Left ventricle myocardium inferior (tissue), 1 donor: Measurements from ENCODE around the gene FIGN. TPM values are rescaled to one million over a fixed set of nuclear protein-coding genes. Genes with fewer than 3 reads are reported as not detected.

ENCODE experiments used
- DNase-seq: peaks from one replicate; pipeline ENCODE4 v3.0.0-alpha.2; 2020
- H3K27ac ChIP-seq: fragments of 200-600 bp; replicated peaks from 2 replicates; pipeline ENCODE4 v1.8.0; 2021
- H3K27me3 ChIP-seq: fragments of 200-600 bp; 2 replicates; pipeline ENCODE4 v1.8.0; 2021; ENCODE audit warnings: low read depth
- H3K36me3 ChIP-seq: fragments of 200-600 bp; 2 replicates; pipeline ENCODE4 v1.8.0; 2021
- H3K4me1 ChIP-seq: fragments of 200-600 bp; 2 replicates; pipeline ENCODE4 v1.8.0; 2021
- H3K4me3 ChIP-seq: fragments of 200-600 bp; 2 replicates; pipeline ENCODE4 v1.8.0; 2021; ENCODE audit warnings: mild to moderate bottlenecking, moderate library complexity
- H3K9me3 ChIP-seq: fragments of 200-600 bp; replicated peaks from 2 replicates; pipeline ENCODE4 v1.8.0; 2021
- intact Hi-C: fragments of 100-400 bp; cut with micrococcal nuclease; formaldehyde crosslinking; loops from one replicate; pipeline ENCODE4 v1.11.0; 2022
- total RNA-seq: library from RNA; stranded (reverse); fragmentation: NEBNext Ultra II Directional; extraction: Animal tissue kit (Norgen Biotek cat#: 25700); gene quantifications from one replicate; pipeline ENCODE4 v1.2.1, GENCODE V29; 2021
- TF ChIP-seq, protein P1 (sequence below): fragments of 200-600 bp; IDR thresholded peaks from 2 replicates; pipeline ENCODE4 v1.8.0; 2021; ENCODE audit warnings: antibody characterized with exemption, mild to moderate bottlenecking, borderline replicate concordance
- donor health status: DM: no; HTN: yes; CAD: no; lungs with severe emphysema.

FIGN gene
- total RNA-seq, 1 donor from 2014 or later: 12.9 TPM

DNA sequence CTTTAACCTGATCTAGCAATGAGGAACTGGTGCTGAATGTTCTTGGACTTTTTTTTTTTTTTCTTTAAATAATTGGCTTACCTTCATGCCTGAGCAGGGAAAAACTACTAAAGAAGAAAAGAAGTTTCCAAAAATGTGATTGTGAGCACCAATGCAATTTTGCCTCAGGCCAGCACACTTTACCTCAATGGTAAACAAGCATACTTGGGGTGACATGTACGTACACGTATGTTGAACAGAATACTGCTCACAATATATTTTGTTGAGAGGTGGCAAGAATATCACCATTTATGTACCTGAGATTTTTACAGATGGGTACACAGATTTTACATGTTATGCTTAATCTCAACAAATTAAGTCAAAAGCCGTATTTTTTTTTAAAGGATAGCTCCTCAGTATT lies 144.3 kb downstream of the FIGN start:
- no peaks in the 10 kb centered on the region for H3K36me3 ChIP-seq
- TF ChIP-seq, protein P1, sequence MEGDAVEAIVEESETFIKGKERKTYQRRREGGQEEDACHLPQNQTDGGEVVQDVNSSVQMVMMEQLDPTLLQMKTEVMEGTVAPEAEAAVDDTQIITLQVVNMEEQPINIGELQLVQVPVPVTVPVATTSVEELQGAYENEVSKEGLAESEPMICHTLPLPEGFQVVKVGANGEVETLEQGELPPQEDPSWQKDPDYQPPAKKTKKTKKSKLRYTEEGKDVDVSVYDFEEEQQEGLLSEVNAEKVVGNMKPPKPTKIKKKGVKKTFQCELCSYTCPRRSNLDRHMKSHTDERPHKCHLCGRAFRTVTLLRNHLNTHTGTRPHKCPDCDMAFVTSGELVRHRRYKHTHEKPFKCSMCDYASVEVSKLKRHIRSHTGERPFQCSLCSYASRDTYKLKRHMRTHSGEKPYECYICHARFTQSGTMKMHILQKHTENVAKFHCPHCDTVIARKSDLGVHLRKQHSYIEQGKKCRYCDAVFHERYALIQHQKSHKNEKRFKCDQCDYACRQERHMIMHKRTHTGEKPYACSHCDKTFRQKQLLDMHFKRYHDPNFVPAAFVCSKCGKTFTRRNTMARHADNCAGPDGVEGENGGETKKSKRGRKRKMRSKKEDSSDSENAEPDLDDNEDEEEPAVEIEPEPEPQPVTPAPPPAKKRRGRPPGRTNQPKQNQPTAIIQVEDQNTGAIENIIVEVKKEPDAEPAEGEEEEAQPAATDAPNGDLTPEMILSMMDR: no peak
- H3K9me3 ChIP-seq: no peaks in the 10 kb centered on the region
- no peak overlapping the region for H3K4me3 ChIP-seq
- intact Hi-C loops: no loop called here
- H3K27me3 ChIP-seq: no peaks in the 10 kb centered on the region
- DNase-seq: no peak
- H3K4me1 ChIP-seq: peaks cover 11% of the 10 kb centered on the region
- no peak overlapping the region for H3K27ac ChIP-seq

DNA sequence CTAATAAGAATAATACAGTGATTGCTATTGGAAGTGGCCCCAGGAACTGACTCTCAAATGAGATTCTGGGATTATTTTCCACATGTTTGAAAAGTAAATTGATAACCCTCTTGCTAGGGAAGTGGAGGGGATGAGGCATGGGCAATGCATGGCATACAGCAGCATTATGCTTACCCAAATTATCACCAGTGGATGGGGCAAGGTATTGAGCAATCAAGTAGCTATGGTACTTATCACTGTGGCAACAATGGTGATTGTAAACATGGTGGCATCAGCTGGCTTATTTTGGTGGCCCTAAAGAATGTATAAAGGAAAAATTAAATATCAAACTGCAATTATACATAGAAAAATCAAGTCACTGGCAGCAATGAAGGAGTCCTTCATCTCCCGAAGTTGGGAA lies 155.1 kb downstream of the FIGN start:
- DNase-seq: no peak
- intact Hi-C loops: no loop called here
- Histone ChIP-seq H3K4me3 (no peak overlapping the region), H3K27ac (no peak overlapping the region), H3K27me3 (no peaks in the 10 kb centered on the region), H3K36me3 (no peaks in the 10 kb centered on the region), H3K9me3 (no peaks in the 10 kb centered on the region), H3K4me1 (no peaks in the 10 kb centered on the region)
- TF ChIP-seq, protein P1: no peak

DNA sequence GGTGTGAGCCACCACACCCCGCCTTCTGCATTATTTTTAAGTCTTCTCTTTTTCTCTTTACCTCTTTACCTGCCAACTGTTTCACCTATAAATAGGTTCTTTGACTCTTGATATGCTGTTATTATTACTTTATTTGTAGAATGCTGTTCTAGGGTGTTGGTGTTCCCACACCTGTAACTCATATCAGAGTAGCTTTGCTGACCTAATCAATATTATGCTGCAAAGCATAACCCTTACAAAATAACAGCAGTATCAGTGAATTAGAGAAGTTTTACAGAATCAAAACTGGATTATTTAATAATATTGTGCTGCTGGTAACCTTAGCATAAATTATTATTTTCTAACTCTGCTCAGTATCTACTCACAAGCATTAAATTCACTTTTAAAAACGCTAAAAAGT lies 161.5 kb downstream of the FIGN start:
- Histone ChIP-seq H3K4me1 (no peaks in the 10 kb centered on the region), H3K27ac (no peak overlapping the region), H3K9me3 (peaks cover 6% of the 10 kb centered on the region), H3K27me3 (no peaks in the 10 kb centered on the region), H3K36me3 (no peaks in the 10 kb centered on the region), H3K4me3 (no peak overlapping the region)
- intact Hi-C loops: no loop called here
- no peak for DNase-seq
- TF ChIP-seq, protein P1: no peak

DNA sequence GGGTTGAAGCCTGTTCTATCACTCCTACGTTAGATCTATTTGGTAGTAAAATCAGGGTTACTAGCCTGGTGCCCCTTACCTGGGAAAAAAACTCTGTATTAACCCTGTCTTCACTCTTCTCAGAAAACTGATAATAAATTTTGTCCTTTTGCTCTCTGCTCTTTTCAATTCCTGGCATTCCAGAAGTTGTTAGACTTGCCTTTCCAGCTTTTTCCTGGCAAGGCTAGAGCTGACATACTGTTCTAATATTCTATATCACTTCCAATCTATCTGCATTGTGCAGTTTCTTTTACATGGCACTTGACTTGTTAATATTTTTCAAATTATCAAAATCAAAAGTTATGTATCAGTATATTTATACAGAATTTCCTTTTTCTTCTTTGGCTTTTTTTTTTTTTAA lies 162.2 kb downstream of the FIGN start:
- DNase-seq: no peak
- TF ChIP-seq, protein P1: no peak
- intact Hi-C loops: no loop called here
- Histone ChIP-seq H3K4me3 (no peak overlapping the region), H3K4me1 (no peaks in the 10 kb centered on the region), H3K27ac (no peak overlapping the region), H3K36me3 (no peaks in the 10 kb centered on the region), H3K9me3 (peaks cover 6% of the 10 kb centered on the region), H3K27me3 (no peaks in the 10 kb centered on the region)

DNA sequence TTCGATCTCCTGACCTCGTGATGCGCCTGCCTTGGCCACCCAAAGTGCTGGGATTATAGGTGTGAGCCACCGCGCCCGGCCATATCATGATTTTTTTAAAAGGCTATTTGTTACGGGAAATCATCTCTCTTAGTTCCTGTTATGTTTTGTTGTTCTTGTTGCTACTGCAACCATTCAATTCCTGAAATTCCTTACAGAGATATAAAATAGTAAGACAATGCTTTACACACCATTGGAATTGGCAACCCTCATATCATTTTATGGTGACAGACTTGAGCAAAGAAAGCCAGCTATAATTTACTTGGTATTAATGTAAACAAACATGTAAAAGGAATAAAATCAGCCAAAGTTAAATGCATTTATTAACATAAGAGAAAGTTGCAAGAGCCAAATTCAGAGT lies 163.0 kb downstream of the FIGN start:
- TF ChIP-seq, protein P1: no peak
- peaks cover 6% of the 10 kb centered on the region for H3K9me3 ChIP-seq
- no peak overlapping the region for H3K4me3 ChIP-seq
- DNase-seq: no peak
- intact Hi-C loops: no loop called here
- no peak overlapping the region for H3K27ac ChIP-seq
- H3K27me3 ChIP-seq: no peaks in the 10 kb centered on the region
- H3K4me1 ChIP-seq: no peaks in the 10 kb centered on the region
- no peaks in the 10 kb centered on the region for H3K36me3 ChIP-seq
